Femur (tissue), 1 donor: ENCODE results near the gene CLIP1.
A peak's percentile ranks its signal among the peaks of the same experiment; 100 is the strongest.
"Not testable (repeated sequence)": the region's sequence is repeated elsewhere in the genome, so short reads cannot be mapped to it uniquely, and the experiment has no call there.

Source experiments
- DNase-seq: peaks from one replicate; pipeline ENCODE4 v3.0.0-alpha.2; 2017

Gene CLIP1

DNA sequence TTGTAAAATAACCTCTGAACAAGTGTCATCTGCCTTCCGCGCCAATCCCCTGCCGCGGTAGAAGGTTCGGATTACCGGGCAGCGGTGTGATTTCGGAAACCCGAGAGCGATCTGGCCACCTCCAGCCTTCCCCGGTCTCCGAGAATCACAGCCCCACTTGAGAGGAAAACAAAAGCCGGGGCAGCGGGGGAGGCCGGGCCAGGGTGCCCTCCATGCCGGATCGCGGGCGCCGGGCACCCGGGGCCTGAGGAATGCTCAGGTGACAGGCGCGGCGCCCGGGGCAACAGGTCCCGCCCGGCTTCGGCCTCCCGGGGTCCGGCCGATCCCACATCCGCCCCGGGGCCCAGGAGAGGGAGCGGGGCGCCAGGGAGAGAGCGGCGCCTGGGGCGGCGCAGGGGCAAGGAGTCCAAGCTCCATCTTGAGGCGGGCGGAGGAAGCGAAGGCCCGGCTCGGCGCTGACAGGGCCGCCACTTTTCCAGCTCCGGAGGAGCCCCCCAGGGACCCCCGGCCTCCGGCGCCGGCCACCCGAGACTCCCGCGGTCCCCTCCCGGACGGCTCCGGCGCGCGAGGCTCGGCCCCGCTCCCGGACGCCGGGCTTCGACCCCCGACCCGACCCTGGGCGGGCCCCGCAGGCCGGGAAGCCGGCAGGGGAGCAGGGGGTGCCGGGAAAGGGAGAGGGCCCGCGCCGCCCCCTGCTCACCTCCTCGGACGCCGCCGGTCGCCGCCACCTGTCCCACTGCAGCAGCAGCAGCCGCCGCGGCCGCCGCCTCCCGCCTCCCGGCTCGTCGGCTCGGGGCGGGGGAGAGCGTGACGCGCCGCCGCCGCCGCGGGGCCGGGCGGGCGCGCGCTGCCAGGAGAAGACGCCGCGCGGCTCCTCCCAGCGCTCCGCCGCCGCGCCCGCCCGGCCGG, at the start of gene CLIP1:
CLIP1 (minus strand) TSS at position 849 of the 909 bp plus-strand sequence. CDS start 42,217 bp downstream, outside the sequence.
- DNase-seq, result peak; percentile 76

DNA sequence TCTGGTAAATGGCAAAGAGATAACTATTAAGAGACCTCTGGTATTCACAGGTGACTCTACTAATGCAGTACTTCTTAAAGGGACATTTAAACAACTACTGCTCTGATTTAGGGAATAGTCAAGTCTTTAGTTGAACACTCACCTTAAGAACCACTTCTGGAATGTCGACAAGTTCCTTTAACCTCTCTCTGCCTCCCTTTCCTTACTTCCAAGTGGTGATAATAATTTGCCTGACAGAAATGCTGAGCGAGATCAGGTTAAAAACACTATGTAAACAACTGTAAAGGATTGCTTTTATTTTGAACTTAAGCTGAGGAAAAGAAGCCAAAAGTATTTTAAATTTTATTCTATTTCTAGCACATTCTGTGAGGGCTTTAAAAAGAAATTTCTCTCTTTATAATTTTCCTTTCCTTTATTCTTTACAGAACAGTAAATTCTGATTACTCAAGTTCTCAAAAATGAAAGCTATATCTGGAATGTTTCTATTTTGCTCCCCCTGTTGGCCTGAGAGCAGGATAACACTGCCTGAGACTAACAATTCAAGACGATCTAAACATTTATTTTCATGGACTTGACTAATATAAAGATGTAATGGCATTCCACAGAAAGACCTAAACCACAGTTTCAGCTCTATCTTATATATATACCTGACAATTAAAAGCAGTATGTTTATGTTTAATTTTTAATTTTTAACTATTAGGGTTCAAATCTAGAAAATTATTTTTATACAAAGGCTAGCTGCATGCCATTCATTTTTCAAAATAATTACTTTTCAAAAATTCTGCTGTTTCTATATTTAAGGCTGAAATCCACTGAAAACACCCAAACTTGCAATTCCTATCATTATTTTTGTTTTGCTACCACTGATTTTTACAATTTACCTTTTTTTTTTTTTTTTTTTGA, 49.1 kb upstream of the CLIP1 start:
- no peak for DNase-seq

DNA sequence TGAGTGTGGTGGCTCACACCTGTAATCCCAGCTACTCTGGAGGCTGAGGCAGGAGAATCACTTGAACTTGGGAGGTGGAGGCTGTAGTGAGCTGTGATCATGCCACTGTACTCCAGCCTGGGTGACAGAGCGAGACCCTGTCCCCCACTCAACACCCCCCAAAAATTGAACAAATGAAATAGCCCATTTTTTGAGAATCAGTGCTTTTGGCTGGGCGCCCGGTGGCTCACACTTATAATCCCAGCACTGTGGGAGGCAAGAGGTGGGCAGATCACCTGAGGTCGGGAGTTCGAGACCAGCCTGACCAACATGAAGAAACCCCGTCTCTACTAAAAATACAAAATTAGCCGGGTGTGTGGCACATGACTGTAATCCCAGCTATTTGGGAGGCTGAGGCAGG, 48.1 kb upstream of the CLIP1 start:
- not testable (repeated sequence) for DNase-seq

DNA sequence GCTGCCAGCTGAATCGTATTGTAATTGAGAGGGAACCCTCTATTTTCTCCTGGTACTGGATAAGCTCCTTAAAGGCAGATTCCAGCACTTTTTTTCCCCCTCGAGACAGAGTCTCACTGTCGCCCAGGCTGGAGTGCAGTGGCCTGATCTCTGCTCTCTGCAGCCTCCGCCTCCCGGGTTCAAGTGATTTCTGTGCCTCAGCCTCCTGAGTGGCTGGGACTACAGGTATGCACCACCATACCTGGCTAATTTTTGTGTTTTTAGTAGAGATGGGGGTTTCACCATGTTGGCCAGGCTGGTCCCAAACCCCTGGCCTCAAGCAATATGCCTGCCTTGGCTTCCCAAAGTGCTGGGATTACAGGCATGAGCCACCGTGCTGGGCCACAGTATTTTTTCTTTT, 47.4 kb upstream of the CLIP1 start:
- DNase-seq, result not testable (repeated sequence)

- DNase-seq, result no peak
Measured at GRCh38 chr12:122467983-122468382, 45.5 kb upstream of the CLIP1 start.

DNA sequence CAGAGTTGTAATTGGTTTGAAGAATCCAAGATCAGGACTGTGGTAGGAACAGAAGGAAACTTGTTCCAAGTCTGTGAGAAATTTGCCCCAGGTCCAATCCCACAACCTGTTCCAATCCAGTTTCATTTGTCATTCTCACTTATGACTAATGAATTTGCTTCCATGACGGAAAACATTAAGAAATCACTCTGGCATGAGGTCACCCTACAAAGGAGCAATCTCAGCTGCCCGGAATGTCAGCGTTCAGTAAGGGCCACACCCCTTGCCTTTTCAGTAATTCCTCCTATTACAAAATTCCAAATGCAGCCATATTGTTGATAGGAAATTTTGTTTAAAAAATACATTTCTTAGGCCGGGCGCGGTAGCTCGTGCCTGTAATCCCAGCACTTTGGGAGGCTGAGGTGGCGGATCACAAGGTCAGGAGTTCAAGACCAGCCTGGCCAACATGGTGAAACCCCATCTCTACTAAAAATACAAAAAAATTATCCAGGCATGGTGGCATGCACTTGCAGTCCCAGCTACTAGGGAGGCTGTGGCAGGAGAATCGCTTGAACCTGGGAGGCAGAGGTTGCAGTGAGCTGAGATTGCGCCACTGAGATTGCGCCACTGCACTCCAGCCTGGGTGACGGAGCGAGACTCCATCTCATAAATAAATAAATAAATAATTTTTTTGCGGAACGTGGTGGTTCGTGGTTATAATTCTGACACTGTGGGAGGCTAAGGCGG, 42.0 kb upstream of the CLIP1 start:
- DNase-seq, result not testable (repeated sequence)

GRCh38 chr12:122460641-122461040, 38.2 kb upstream of the CLIP1 start:
- no peak for DNase-seq

DNA sequence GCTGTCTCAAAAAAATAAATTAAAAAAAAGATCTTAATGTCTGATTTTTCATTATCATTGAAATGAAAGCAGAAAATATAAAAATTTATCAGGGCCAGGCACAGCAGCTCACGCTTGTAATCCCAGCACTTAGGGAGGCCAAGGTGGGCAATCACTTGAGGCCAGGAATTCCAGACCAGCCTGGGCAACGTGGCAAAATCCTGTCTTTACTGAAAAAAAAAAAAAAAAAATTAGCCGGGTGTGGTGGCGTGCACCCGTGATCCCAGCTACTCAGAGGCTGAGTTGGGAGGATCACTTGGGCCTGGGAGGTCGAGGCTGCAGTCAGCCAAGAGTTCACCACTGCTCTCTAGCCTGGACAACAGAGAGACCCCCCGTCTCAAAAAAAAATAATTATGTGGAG, 37.6 kb upstream of the CLIP1 start:
- no peak for DNase-seq

- DNase-seq, result no peak
Measured at GRCh38 chr12:122459211-122459610, 36.7 kb upstream of the CLIP1 start.

DNA sequence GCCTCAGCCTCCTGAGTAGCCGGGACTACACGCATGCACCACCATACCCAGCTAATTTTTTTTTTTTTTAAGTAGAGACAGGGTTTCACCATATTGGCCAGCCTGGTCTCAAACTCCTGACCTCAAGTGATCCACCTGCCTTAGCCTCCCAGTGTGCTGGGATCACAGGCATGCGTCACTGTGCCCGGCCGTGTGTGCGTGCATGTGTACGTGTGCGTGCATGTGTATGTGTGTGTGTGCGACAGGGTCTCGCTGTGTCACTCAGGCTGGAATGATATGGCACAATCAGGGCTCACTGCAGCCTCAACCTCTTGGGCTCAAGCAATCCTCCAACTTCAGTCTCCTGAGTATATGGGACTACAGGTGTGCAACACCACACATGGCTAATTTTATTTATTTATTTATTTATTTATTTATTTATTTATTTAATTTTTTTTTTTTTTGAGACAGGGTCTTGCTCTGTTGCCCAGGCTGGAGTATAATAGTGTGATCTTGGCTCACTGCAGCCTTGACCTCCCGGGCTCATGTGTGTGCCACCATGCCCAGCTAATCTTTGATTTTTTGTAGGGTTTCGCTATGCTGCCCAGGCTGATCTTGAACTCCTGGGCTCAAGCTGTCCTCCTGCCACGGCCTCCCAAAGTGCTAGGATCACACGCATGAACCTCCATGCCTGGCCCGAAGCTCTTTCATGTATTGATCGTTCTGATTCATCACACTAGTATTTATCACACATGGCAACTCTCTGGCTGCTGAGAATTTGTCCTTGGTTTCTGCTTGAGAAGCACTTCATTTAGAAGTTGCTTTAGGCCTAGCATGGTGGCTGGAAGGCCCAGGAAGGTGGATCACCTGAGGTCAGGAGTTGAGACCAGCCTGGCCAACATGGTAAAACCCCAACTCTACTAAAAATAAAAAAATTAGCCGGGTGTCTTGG, 35.9 kb upstream of the CLIP1 start:
- no peak for DNase-seq

DNA sequence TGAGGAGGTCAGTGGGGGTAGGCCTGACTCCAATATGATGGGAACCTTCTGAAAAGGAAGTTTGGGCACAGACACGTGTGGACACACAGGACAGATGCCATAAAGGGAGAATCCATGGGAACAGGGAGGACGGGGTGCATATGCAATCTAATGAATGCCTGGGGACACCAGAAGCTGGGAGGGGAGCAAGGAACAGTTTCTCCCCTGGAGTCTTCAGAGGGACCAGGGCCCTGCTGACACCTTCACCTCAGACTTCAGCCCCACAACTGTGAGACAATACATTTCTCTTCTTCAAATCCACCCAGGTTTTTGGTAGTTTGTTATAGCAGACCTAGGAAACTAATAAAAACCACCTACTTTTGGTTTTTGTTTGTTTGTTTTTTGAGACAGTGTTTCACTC, 35.2 kb upstream of the CLIP1 start:
- no peak for DNase-seq

- no peak for DNase-seq
Measured at GRCh38 chr12:122454739-122455138, 32.3 kb upstream of the CLIP1 start.

DNA sequence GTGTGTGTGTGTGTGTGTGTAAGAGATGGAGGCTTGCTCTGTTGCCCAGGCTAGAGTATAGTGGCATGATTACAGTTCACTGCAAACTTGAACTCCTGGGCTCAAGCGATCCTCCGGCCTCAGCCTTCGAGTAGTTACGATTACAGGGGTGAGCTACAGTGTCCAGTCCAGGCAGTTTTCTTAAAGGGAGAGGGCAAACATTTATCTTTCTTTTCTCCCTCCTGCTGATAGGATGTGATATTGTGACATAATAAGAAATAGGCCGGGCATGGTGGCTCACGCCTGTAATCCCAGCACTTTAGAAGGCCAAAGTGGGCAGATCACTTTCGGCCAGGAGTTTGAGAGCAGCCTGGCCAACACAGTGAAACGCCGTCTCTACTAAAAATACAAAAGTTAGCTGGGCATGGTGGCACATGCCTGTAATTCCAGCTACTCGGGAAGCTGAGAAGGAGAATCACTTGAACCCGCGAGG, 31.8 kb upstream of the CLIP1 start:
- no peak for DNase-seq

- no peak for DNase-seq
Measured at GRCh38 chr12:122452701-122453285, 30.3 kb upstream of the CLIP1 start.

GRCh38 chr12:122449317-122449716, 26.8 kb upstream of the CLIP1 start:
- no peak for DNase-seq

- not testable (repeated sequence) for DNase-seq
Measured at GRCh38 chr12:122447825-122448224, 25.4 kb upstream of the CLIP1 start.

- not testable (repeated sequence) for DNase-seq
Measured at GRCh38 chr12:122446390-122446789, 23.9 kb upstream of the CLIP1 start.

DNA sequence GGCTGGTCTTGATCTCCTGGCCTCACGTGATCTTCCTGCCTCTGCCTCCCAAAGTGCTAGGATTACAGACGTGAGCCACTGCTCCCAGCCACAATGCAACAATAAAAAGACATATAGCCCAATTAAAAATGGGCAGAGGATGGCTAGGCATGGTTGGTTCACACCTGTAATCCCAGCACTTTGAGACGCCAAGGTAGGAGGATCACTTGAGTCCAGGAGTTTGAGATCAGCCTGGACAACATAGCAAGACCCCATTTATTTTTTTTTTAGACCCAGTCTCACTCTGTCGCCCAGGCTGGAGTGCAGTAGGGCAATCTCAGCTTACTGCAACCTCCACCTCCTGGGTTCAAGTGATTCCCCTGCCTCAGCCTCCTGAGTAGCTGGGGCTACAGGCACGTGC, 21.6 kb upstream of the CLIP1 start:
- not testable (repeated sequence) for DNase-seq

- DNase-seq, result not testable (repeated sequence)
Measured at GRCh38 chr12:122438822-122439221, 16.4 kb upstream of the CLIP1 start.

DNA sequence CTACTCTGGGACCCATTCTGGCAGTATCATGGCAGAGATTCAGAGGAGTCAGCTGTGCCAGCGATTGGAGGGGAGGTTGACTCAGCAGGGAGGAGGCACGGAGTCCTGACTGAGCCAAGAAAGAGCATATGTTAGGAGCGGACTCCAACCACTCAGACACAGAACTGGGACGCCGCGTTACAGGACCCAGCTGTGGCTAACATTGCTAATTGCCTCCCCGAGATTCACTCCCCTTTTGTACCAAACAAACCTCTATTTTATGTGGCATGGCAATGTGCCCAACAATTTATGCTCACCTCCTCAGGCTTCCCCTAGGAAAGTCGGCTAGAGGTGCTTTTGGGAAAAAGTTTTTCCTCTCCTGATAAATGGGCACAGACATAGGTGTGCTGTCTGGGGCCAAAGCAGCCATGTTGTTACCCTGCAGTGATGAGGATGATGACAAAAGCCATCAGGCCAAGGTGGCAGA, 15.2 kb upstream of the CLIP1 start:
- peak; percentile 56 for DNase-seq

- no peak for DNase-seq
Measured at GRCh38 chr12:122435186-122435585, 12.7 kb upstream of the CLIP1 start.
